ENCODE data around the gene GAPVD1.
A peak's percentile ranks its signal among the peaks of the same experiment; 100 is the strongest.

GAPVD1 gene

DNA sequence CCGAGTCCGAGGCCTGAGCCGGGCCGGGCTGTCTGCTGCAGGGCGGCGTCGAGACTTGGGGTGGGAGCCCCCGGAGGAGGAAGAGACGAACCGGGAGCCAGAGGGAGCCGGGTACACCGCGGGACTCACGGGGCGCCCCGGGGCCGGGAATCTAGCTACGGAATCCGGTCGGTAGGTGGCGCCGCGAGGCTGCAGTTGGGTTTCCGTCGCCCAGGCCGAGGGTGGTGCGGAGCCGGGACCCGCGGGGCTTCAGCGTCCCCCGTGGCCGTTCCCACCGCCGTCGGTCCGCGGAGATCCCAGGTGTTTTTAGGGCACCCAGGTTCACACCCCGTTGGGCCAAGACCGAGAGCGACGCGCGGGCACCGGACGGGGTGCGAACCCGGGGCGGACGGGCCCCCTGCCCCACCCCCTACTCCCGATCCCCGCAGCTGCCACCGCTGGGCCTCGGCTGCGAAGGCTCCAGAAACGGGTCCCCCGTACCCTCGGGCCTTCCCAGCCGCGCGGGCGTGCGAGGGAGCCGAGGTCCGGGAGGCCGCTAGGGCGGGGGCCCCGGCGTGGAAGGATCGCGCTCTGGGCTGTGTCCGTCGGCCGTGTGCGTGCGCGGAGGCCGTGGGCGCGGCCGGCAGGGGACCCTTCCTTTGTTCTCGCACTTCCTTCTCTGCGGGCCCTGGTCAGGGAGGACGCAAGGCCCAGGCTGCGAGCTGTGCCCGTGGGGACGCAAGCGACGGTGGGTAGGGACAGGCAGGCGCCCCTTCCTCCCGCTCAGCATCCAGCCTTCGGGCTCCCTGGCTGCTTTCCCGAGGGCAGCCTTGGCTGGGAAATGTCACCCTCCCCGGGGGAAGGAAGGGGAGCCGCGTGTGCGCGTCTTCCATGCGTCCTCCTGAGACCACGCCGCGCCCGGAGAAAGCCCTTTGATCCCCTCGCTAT is 146.6 kb downstream of the GAPVD1 start:
- H3K36me3 ChIP-seq (ENCODE audit: control insufficient read depth, insufficient read depth, low read length) = no peaks in the 10 kb centered on the region

DNA sequence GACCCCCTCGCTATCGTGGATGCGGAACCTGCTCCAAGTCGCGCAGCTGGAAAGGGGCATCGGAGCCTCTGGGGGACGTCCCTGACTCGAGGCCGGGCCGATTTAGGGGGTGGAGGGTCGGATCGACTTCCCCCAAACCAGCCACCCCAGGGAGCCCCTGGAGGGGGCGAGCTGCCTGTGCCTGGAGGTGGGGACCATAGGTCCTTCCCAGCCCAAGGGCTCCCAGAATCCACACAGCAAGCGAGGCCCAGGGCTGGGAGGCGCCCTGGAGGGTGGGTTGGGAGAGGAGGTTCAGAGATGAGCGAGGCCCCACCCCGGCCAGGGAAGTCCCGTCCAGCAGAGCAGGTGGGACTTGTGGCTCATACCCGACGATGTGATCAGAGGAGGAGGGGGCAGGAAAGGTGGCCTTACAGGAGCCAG is 147.6 kb downstream of the GAPVD1 start:
- no peak for TF ChIP-seq CTCF (IDR thresholded peaks at IDR 0.05; ENCODE audit: insufficient read depth, low read length, poor library complexity, severe bottlenecking)
- no peak for DNase-seq (ENCODE audit: extremely low read depth, insufficient read length)
- no peak overlapping the region for H3K4me3 ChIP-seq (replicated peaks; ENCODE audit: low read depth, low read length)
- no peaks in the 10 kb centered on the region for H3K36me3 ChIP-seq (ENCODE audit: control insufficient read depth, insufficient read depth, low read length)
- H3K27me3 ChIP-seq (replicated peaks; ENCODE audit: control insufficient read depth, insufficient read depth, low read length) = no peaks in the 10 kb centered on the region; the same call in 1 of the 2 replicates

More for the DNA sequence above, 146.6 kb downstream of the GAPVD1 start:
- Histone ChIP-seq H3K27me3 (replicated peaks; ENCODE audit: control insufficient read depth, insufficient read depth, low read length) (no peaks in the 10 kb centered on the region; the same call in 1 of the 2 replicates), H3K4me3 (replicated peaks; ENCODE audit: low read depth, low read length) (peak overlapping the region; percentile 65)
- DNase-seq (ENCODE audit: extremely low read depth, insufficient read length) = peak; percentile 72
- peak; percentile 87 for TF ChIP-seq CTCF (IDR thresholded peaks at IDR 0.05; ENCODE audit: insufficient read depth, low read length, poor library complexity, severe bottlenecking)

DNA sequence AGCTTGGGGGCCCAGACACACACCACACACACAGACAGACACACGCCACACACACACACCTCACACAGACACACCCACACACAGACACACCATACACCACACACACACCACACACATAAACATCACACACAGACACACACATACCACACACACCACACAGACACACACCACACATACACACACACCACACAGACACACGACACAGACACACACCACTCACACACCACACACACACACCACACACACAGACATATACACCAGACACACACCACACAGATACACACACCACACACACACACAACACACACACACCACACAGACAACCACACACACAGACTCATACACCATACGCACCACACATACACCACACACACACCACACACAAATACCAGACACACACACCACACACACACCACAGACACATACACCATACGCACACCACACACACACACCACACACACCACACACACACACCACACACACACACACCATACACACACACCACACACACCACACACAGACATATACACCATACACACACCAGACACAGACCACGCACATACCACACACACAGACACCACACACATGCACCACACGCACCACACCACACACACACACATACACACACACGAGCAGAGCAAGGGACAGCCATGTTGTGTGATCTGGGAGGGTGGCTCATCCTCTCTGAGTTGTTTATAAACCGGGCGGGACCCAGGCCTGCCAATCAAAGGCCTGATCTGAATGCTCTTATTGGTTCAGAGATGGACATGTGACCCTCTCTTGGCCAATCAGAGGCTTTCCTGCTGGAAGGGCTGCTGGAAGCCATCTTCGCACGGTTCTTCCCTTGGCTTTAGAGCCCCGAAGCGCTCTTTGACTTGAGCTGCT is 148.3 kb downstream of the GAPVD1 start:
- DNase-seq (ENCODE audit: extremely low read depth, insufficient read length) = no peak
- Histone ChIP-seq H3K27me3 (replicated peaks; ENCODE audit: control insufficient read depth, insufficient read depth, low read length) (no peaks in the 10 kb centered on the region; the same call in 1 of the 2 replicates), H3K4me3 (replicated peaks; ENCODE audit: low read depth, low read length) (no peak overlapping the region), H3K36me3 (ENCODE audit: control insufficient read depth, insufficient read depth, low read length) (no peaks in the 10 kb centered on the region)
- no peak for TF ChIP-seq CTCF (IDR thresholded peaks at IDR 0.05; ENCODE audit: insufficient read depth, low read length, poor library complexity, severe bottlenecking)

DNA sequence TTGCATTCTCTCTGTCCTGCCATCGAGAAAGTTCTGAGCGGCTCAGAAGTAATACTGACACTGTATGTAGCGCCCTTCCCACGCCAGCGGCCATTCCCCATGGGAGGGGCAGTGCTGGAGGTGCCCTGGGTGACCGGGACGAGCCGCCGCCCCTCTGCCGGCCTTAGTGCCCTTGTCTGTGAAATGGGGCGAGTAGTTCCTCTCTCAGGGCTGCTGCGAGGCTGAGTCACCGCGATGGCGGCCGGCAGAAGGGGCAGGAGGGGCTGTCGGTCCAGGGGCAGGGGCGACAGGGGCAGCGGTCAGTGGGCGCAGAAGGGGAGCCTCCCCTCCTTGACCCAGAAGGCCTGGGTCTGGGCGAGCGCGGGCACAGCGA is 148.9 kb downstream of the GAPVD1 start:
- no peak for DNase-seq (ENCODE audit: extremely low read depth, insufficient read length)
- TF ChIP-seq CTCF (IDR thresholded peaks at IDR 0.05; ENCODE audit: insufficient read depth, low read length, poor library complexity, severe bottlenecking) = no peak
- no peaks in the 10 kb centered on the region for H3K36me3 ChIP-seq (ENCODE audit: control insufficient read depth, insufficient read depth, low read length)
- no peak overlapping the region for H3K4me3 ChIP-seq (replicated peaks; ENCODE audit: low read depth, low read length)
- no peaks in the 10 kb centered on the region; the same call in 1 of the 2 replicates for H3K27me3 ChIP-seq (replicated peaks; ENCODE audit: control insufficient read depth, insufficient read depth, low read length)

- Histone ChIP-seq H3K36me3 (ENCODE audit: control insufficient read depth, insufficient read depth, low read length) (no peaks in the 10 kb centered on the region), H3K4me3 (replicated peaks; ENCODE audit: low read depth, low read length) (no peak overlapping the region), H3K27me3 (replicated peaks; ENCODE audit: control insufficient read depth, insufficient read depth, low read length) (no peaks in the 10 kb centered on the region)
- TF ChIP-seq CTCF (IDR thresholded peaks at IDR 0.05; ENCODE audit: insufficient read depth, low read length, poor library complexity, severe bottlenecking) = no peak
- DNase-seq (ENCODE audit: extremely low read depth, insufficient read length) = no peak
These were observed 149.6 kb downstream of the GAPVD1 start for GRCh38 chr9:125411171-125411756.
